ENCODE measurements around the gene FGG.

- TF ChIP-seq, protein P1, sequence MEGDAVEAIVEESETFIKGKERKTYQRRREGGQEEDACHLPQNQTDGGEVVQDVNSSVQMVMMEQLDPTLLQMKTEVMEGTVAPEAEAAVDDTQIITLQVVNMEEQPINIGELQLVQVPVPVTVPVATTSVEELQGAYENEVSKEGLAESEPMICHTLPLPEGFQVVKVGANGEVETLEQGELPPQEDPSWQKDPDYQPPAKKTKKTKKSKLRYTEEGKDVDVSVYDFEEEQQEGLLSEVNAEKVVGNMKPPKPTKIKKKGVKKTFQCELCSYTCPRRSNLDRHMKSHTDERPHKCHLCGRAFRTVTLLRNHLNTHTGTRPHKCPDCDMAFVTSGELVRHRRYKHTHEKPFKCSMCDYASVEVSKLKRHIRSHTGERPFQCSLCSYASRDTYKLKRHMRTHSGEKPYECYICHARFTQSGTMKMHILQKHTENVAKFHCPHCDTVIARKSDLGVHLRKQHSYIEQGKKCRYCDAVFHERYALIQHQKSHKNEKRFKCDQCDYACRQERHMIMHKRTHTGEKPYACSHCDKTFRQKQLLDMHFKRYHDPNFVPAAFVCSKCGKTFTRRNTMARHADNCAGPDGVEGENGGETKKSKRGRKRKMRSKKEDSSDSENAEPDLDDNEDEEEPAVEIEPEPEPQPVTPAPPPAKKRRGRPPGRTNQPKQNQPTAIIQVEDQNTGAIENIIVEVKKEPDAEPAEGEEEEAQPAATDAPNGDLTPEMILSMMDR (IDR thresholded peaks at IDR 0.05; ENCODE audit: extremely low read depth in 1 of 2, insufficient read depth in 1 of 2, low read depth in 1 of 2, low read length in 2 of 2): peak; percentile 58 to 64
- no peak for TF ChIP-seq FOS (IDR thresholded peaks at IDR 0.05; ENCODE audit: borderline replicate concordance, insufficient read depth, low read length)
- TF ChIP-seq MYC (IDR thresholded peaks at IDR 0.05; ENCODE audit: low read depth, low read length): no peak
- no peak for TF ChIP-seq EZH2 (IDR thresholded peaks at IDR 0.05; ENCODE audit: borderline replicate concordance, low read depth, low read length, severe bottlenecking)
- TF ChIP-seq POLR2AphosphoS5 (IDR thresholded peaks at IDR 0.05; ENCODE audit: insufficient read depth, low read depth, low read length): no peak
- no peak for TF ChIP-seq POLR2A (IDR thresholded peaks at IDR 0.05; ENCODE audit: low read depth, low read length)
- TF ChIP-seq, protein P2, sequence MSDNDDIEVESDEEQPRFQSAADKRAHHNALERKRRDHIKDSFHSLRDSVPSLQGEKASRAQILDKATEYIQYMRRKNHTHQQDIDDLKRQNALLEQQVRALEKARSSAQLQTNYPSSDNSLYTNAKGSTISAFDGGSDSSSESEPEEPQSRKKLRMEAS (IDR thresholded peaks at IDR 0.05; ENCODE audit: insufficient read depth, insufficient read length): no peak
- TF ChIP-seq GATA2 (IDR thresholded peaks at IDR 0.05; ENCODE audit: insufficient read depth, insufficient read length, low read depth, low read length): no peak
- no peak for TF ChIP-seq JUN (IDR thresholded peaks at IDR 0.05; ENCODE audit: borderline replicate concordance, insufficient read depth, insufficient read length, low read depth)
Observed at GRCh38 chr4:154618708-154619315, 6.4 kb upstream of the FGG start.
